Central memory CD8-positive, alpha-beta T cell (primary cell): Measurements from ENCODE around the gene LCE2B.

Experiments
- ATAC-seq: fragments of 150-1000 bp; cut with Tn5 transposase; replicated peaks from 2 replicates; pipeline ENCODE4 v1.10.0; 2022; ENCODE audit warnings: mild to moderate bottlenecking, moderate FRiP score, moderate number of reproducible peaks; ENCODE audit not compliant: poor library complexity, severe bottlenecking; ENCODE audit errors: extremely low read depth
- DNase-seq, 2 donors: peaks; one replicate each; pipeline ENCODE4 v3.0.0; 2021; ENCODE audit warnings: low spot score in 2 of 2
- H3K27ac Mint-ChIP-seq: one replicate; pipeline ENCODE4 v1.8.0; 2022; ENCODE audit warnings: low read depth, mild to moderate bottlenecking, moderate library complexity, mixed read lengths
- H3K27me3 Mint-ChIP-seq: one replicate; pipeline ENCODE4 v1.8.0; 2022; ENCODE audit warnings: mixed read lengths
- H3K36me3 Mint-ChIP-seq: one replicate; pipeline ENCODE4 v1.8.0; 2022; ENCODE audit warnings: mild to moderate bottlenecking, moderate library complexity, mixed read lengths; ENCODE audit not compliant: insufficient read depth
- H3K4me1 Mint-ChIP-seq: one replicate; pipeline ENCODE4 v1.8.0; 2022; ENCODE audit warnings: mixed read lengths
- H3K4me3 Mint-ChIP-seq: one replicate; pipeline ENCODE4 v1.8.0; 2022; ENCODE audit warnings: mild to moderate bottlenecking, moderate library complexity, mixed read lengths
- H3K9me3 Mint-ChIP-seq: one replicate; pipeline ENCODE4 v1.8.0; 2022; ENCODE audit warnings: mixed read lengths

The LCE2B gene

GRCh38 chr1:152679459-152679858 is 6.5 kb upstream of the LCE2B start:
- H3K9me3 Mint-ChIP-seq: no peaks in the 10 kb centered on the region
- no peak overlapping the region for H3K4me3 Mint-ChIP-seq
- H3K4me1 Mint-ChIP-seq: no peaks in the 10 kb centered on the region
- H3K27ac Mint-ChIP-seq: no peak overlapping the region
- DNase-seq: no peak
- peaks cover 1% of the 10 kb centered on the region for H3K36me3 Mint-ChIP-seq
- ATAC-seq: no peak
- H3K27me3 Mint-ChIP-seq: peaks cover 69% of the 10 kb centered on the region

- DNase-seq: no peak
- peaks cover 1% of the 10 kb centered on the region for H3K36me3 Mint-ChIP-seq
- H3K27me3 Mint-ChIP-seq: peaks cover 65% of the 10 kb centered on the region
- H3K27ac Mint-ChIP-seq: no peak overlapping the region
- no peak overlapping the region for H3K4me3 Mint-ChIP-seq
- no peaks in the 10 kb centered on the region for H3K9me3 Mint-ChIP-seq
- no peaks in the 10 kb centered on the region for H3K4me1 Mint-ChIP-seq
- no peak for ATAC-seq
These were observed 4.3 kb upstream of the LCE2B start for GRCh38 chr1:152681616-152682015.

GRCh38 chr1:152683846-152684245 is 2.1 kb upstream of the LCE2B start:
- H3K4me1 Mint-ChIP-seq: no peaks in the 10 kb centered on the region

GRCh38 chr1:152697701-152698600 is 12.0 kb downstream of the LCE2B start, which contains the start of gene LCE2A:
Gene LCE2A (plus strand): TSS chr1:152698345. CDS start chr1:152698902, 557 bp downstream.
- H3K27me3 Mint-ChIP-seq: peaks cover 14% of the 10 kb centered on the region
- DNase-seq: no peak

More at GRCh38 chr1:152683846-152684245, 2.1 kb upstream of the LCE2B start:
- Mint-ChIP-seq H3K36me3 (peaks cover 1% of the 10 kb centered on the region), H3K9me3 (no peaks in the 10 kb centered on the region), H3K27me3 (peaks cover 66% of the 10 kb centered on the region), H3K27ac (no peak overlapping the region), H3K4me3 (no peak overlapping the region)
- ATAC-seq (no peak), DNase-seq (no peak)

GRCh38 chr1:152699746-152700145 is 13.8 kb downstream of the LCE2B start:
- no peak overlapping the region for H3K4me3 Mint-ChIP-seq
- DNase-seq (no peak), ATAC-seq (no peak)
- H3K9me3 Mint-ChIP-seq: no peaks in the 10 kb centered on the region
- H3K36me3 Mint-ChIP-seq: peaks cover 3% of the 10 kb centered on the region
- H3K27ac Mint-ChIP-seq: no peak overlapping the region
- H3K27me3 Mint-ChIP-seq: peaks cover 10% of the 10 kb centered on the region
- no peaks in the 10 kb centered on the region for H3K4me1 Mint-ChIP-seq

More at GRCh38 chr1:152697701-152698600, 12.0 kb downstream of the LCE2B start, which contains the start of gene LCE2A:
- ATAC-seq: no peak
- H3K36me3 Mint-ChIP-seq: peaks cover 3% of the 10 kb centered on the region
- H3K4me1 Mint-ChIP-seq: no peaks in the 10 kb centered on the region
- no peak within 1 kb of the TSS for H3K4me3 Mint-ChIP-seq
- H3K27ac Mint-ChIP-seq: no peak within 1 kb of the TSS
- no peaks in the 10 kb centered on the region for H3K9me3 Mint-ChIP-seq

GRCh38 chr1:152707860-152708259 is 21.9 kb downstream of the LCE2B start, which contains the start of gene LCE4A:
Gene LCE4A (plus strand): TSS chr1:152708160. CDS start chr1:152709076, 916 bp downstream.
- Mint-ChIP-seq H3K27me3 (peaks cover 53% of the 10 kb centered on the region), H3K9me3 (no peaks in the 10 kb centered on the region), H3K4me3 (no peak within 1 kb of the TSS), H3K4me1 (no peaks in the 10 kb centered on the region), H3K27ac (no peak within 1 kb of the TSS), H3K36me3 (no peaks in the 10 kb centered on the region)
- ATAC-seq (no peak), DNase-seq (no peak)

GRCh38 chr1:152718238-152718637 is 32.3 kb downstream of the LCE2B start:
- H3K27ac Mint-ChIP-seq: no peak overlapping the region
- H3K36me3 Mint-ChIP-seq: peaks cover 1% of the 10 kb centered on the region
- no peaks in the 10 kb centered on the region for H3K4me1 Mint-ChIP-seq
- no peak overlapping the region for H3K4me3 Mint-ChIP-seq
- no peaks in the 10 kb centered on the region for H3K9me3 Mint-ChIP-seq
- ATAC-seq: no peak
- peaks cover 37% of the 10 kb centered on the region for H3K27me3 Mint-ChIP-seq
- no peak for DNase-seq

GRCh38 chr1:152725261-152725660 is 39.3 kb downstream of the LCE2B start:
- no peak overlapping the region for H3K27ac Mint-ChIP-seq

GRCh38 chr1:152728986-152729385 is 43.1 kb downstream of the LCE2B start:
- no peaks in the 10 kb centered on the region for H3K9me3 Mint-ChIP-seq
- no peak for ATAC-seq
- no peak overlapping the region for H3K27ac Mint-ChIP-seq
- no peaks in the 10 kb centered on the region for H3K4me1 Mint-ChIP-seq
- DNase-seq: no peak
- no peak overlapping the region for H3K4me3 Mint-ChIP-seq
- H3K27me3 Mint-ChIP-seq: peaks cover 59% of the 10 kb centered on the region
- no peaks in the 10 kb centered on the region for H3K36me3 Mint-ChIP-seq

More at GRCh38 chr1:152725261-152725660, 39.3 kb downstream of the LCE2B start:
- no peaks in the 10 kb centered on the region for H3K36me3 Mint-ChIP-seq
- H3K4me1 Mint-ChIP-seq: no peaks in the 10 kb centered on the region
- ATAC-seq (no peak), DNase-seq (no peak)
- H3K27me3 Mint-ChIP-seq: peaks cover 33% of the 10 kb centered on the region
- no peaks in the 10 kb centered on the region for H3K9me3 Mint-ChIP-seq
- H3K4me3 Mint-ChIP-seq: no peak overlapping the region

- no peak overlapping the region for H3K27ac Mint-ChIP-seq
- ATAC-seq: no peak
These were observed 49.7 kb downstream of the LCE2B start for GRCh38 chr1:152735648-152736047.

More at GRCh38 chr1:152735648-152736047, 49.7 kb downstream of the LCE2B start:
- no peaks in the 10 kb centered on the region for H3K9me3 Mint-ChIP-seq
- H3K4me3 Mint-ChIP-seq: no peak overlapping the region
- peaks cover 80% of the 10 kb centered on the region for H3K27me3 Mint-ChIP-seq
- H3K36me3 Mint-ChIP-seq: no peaks in the 10 kb centered on the region
- H3K4me1 Mint-ChIP-seq: no peaks in the 10 kb centered on the region
- DNase-seq: no peak
